Neural crest cell (in vitro differentiated cells): ENCODE measurements around the gene PHLDA2. TPM values are rescaled to one million over a fixed set of nuclear protein-coding genes. Genes with fewer than 3 reads are reported as not detected.

Experiments used
- DNase-seq: peaks from one replicate; pipeline ENCODE4 v3.0.0; 2021; ENCODE audit warnings: low read depth, mixed read lengths, low spot score
- H3K27ac Mint-ChIP-seq: one replicate; pipeline ENCODE4 v1.8.0; 2021; ENCODE audit warnings: mild to moderate bottlenecking, mixed read lengths; ENCODE audit not compliant: unreplicated experiment
- H3K27me3 Mint-ChIP-seq: 2 replicates; pipeline ENCODE4 v1.8.0; 2021; ENCODE audit warnings: low read depth, mild to moderate bottlenecking, mixed read lengths
- H3K36me3 Mint-ChIP-seq: 2 replicates; pipeline ENCODE4 v1.8.0; 2021; ENCODE audit warnings: low read depth, mild to moderate bottlenecking, mixed read lengths
- H3K4me1 Mint-ChIP-seq: 2 replicates; pipeline ENCODE4 v1.8.0; 2021; ENCODE audit warnings: mixed read lengths
- H3K4me3 Mint-ChIP-seq: one replicate; pipeline ENCODE4 v1.8.0; 2021; ENCODE audit warnings: mild to moderate bottlenecking, mixed read lengths
- H3K9me3 Mint-ChIP-seq: 2 replicates; pipeline ENCODE4 v1.8.0; 2021; ENCODE audit warnings: mixed read lengths
- total RNA-seq: library from RNA; stranded (reverse); gene quantifications from 2 replicates; pipeline ENCODE4 v1.2.1, GENCODE V29; 2021
- TF ChIP-seq, protein P1 (sequence below): fragments of 200-600 bp; sonication (generic); conservative IDR thresholded peaks from 2 replicates; pipeline ENCODE4 v1.5.0; 2021; ENCODE audit warnings: antibody characterized with exemption, mild to moderate bottlenecking

Gene PHLDA2
- total RNA-seq, 1 donor from 2014 or later: 1.1 TPM

DNA sequence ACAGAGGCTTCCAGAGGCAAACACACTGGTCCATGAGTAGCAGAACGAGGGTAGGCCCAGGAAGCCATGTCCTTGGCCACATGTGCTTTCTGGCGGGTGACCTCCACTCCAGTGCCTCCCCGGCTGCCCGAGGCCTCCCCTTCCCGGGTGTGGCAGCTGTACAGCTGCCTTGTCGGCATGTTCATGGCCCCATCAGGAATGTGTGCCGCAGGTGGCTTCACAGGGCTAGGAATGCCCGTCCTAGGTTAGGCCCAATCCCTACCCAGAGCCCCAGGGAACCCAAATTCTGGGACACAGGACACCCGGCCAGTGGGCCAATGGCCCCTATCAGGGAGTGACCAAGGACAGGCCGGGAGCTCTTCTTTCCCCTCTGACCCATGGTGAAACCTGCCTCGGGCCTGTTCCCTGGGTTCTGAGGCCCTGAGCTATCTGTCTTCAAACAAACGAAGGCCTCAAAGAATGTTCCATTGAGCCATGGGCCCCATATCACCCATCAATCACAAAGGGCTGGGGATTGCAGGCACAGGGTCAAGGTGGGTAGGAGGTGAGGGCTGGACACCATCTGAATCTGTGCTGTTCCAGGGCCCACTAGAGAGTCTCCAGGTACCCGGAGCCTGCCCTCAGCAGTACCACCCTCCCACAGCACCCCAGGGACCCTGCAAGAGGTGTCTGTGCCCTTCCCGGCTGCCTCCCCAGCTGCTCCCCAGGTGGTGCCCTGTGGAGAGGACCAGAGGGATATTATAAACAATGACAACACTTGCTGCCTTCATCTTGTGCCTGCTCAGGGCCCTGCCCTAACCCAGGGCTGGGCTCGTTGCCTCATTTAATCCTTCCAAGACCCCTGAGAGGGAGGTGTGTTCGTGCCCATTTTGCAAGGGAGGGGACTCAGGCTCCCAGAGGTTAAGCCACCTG, 39.6 kb downstream of the PHLDA2 start:
- peaks cover 3% of the 10 kb centered on the region for H3K27me3 Mint-ChIP-seq
- H3K27ac Mint-ChIP-seq: no peak overlapping the region

DNA sequence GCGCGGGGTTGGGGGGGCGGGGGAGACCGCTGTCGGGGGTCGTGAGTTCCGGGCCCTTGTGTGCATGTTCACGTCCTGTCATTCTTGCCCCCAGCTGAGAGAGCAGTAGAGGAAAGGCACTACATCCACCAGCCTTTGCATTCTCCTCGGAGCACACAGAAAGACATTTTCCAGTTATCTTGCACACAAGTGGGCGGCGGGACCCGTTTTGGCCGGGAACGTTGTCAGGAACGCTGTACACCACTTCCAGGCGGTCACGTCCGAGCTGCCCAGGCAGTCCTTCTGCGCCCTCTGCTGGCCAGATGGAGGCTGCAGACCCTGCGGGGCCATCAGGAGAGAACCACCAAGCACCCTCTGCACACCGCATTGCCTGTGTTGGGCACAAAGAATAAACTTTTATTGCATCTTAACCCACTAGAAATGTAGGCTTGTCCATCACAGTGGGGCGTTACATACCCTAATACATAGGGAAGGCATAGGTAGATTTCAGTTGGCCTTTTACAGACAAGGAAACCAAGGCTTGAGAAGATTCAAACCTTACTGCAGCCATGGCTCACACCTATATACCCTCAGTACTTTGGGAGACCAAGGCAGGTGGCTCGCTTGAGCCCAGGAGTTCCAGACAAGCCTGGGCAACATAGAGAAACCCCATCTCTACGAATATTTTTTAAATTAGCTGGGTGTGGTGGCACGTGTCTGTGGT, 40.8 kb downstream of the PHLDA2 start:
- Mint-ChIP-seq H3K4me1 (peaks cover 25% of the 10 kb centered on the region), H3K27me3 (peaks cover 3% of the 10 kb centered on the region), H3K9me3 (no peaks in the 10 kb centered on the region), H3K27ac (no peak overlapping the region), H3K4me3 (peak overlapping the region; percentile 81), H3K36me3 (no peaks in the 10 kb centered on the region)
- DNase-seq: peak; percentile 99
- TF ChIP-seq, protein P1, sequence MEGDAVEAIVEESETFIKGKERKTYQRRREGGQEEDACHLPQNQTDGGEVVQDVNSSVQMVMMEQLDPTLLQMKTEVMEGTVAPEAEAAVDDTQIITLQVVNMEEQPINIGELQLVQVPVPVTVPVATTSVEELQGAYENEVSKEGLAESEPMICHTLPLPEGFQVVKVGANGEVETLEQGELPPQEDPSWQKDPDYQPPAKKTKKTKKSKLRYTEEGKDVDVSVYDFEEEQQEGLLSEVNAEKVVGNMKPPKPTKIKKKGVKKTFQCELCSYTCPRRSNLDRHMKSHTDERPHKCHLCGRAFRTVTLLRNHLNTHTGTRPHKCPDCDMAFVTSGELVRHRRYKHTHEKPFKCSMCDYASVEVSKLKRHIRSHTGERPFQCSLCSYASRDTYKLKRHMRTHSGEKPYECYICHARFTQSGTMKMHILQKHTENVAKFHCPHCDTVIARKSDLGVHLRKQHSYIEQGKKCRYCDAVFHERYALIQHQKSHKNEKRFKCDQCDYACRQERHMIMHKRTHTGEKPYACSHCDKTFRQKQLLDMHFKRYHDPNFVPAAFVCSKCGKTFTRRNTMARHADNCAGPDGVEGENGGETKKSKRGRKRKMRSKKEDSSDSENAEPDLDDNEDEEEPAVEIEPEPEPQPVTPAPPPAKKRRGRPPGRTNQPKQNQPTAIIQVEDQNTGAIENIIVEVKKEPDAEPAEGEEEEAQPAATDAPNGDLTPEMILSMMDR: peak; percentile 96

More for the DNA sequence above, 39.6 kb downstream of the PHLDA2 start:
- Mint-ChIP-seq H3K4me1 (peaks cover 24% of the 10 kb centered on the region), H3K4me3 (no peak overlapping the region), H3K36me3 (no peaks in the 10 kb centered on the region), H3K9me3 (no peaks in the 10 kb centered on the region)
- TF ChIP-seq, protein P1: no peak
- DNase-seq: no peak

DNA sequence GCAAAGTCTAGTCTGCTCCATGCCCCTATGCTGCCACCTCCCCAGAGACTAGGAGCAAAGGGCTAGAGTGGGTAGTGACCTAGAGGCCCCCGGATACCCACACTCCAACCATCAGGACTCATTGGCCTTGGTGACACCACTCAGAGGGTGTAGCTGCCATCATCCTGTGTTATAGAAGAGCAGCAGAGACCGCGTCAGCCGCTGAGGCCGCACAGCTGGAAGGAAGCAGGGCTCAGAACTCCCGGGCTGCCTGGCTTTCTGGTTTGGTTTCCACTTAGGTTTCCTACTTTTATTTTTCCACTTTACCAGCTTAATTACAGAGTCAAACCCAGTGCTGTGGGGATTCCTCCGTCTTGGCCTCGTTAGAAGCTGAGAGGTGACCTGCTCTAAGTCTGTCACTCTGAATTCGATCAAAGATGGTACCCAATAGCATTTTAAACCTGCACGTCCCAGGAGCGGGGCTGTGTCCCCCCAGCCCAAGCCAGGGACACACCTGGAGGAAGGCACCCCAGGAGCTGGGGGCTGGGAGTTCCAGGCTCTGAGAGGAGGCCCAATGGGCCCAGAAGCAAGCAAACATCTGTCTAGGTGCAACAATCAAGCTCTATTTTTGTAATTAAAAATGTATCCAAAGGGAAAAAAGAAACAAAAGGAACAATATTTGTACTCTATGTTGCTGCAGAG, 41.6 kb downstream of the PHLDA2 start:
- H3K9me3 Mint-ChIP-seq: no peaks in the 10 kb centered on the region
- TF ChIP-seq, protein P1: no peak
- H3K27me3 Mint-ChIP-seq: peaks cover 10% of the 10 kb centered on the region
- H3K36me3 Mint-ChIP-seq: no peaks in the 10 kb centered on the region
- peaks cover 31% of the 10 kb centered on the region for H3K4me1 Mint-ChIP-seq
- H3K27ac Mint-ChIP-seq: no peak overlapping the region
- H3K4me3 Mint-ChIP-seq: peak overlapping the region; percentile 81
- DNase-seq: no peak

DNA sequence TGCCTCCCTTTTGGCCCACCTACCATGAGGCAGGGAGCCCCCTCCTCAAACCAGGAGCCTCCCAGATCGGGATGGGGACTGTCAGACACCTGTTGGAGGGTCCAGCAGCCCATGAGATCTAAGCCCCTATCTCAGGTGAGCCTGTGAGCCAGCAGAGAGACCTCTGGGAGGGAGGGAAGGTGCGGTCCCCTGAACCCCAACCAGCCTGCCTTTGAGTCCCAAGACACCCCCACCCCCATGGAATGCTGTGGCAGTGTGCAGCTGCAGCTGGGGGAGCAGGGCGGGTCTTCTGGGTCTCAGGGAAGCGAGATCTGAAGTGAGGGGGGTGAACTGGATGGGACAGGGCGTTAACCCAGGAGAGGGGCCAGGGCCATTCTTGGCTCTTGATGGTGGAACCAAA, 42.3 kb downstream of the PHLDA2 start:
- TF ChIP-seq, protein P1: no peak
- no peak for DNase-seq
- H3K27me3 Mint-ChIP-seq: peaks cover 12% of the 10 kb centered on the region
- no peaks in the 10 kb centered on the region for H3K9me3 Mint-ChIP-seq
- peak overlapping the region; percentile 29 for H3K27ac Mint-ChIP-seq
- H3K36me3 Mint-ChIP-seq: no peaks in the 10 kb centered on the region
- H3K4me1 Mint-ChIP-seq: peaks cover 37% of the 10 kb centered on the region
- peak overlapping the region; percentile 81 for H3K4me3 Mint-ChIP-seq

DNA sequence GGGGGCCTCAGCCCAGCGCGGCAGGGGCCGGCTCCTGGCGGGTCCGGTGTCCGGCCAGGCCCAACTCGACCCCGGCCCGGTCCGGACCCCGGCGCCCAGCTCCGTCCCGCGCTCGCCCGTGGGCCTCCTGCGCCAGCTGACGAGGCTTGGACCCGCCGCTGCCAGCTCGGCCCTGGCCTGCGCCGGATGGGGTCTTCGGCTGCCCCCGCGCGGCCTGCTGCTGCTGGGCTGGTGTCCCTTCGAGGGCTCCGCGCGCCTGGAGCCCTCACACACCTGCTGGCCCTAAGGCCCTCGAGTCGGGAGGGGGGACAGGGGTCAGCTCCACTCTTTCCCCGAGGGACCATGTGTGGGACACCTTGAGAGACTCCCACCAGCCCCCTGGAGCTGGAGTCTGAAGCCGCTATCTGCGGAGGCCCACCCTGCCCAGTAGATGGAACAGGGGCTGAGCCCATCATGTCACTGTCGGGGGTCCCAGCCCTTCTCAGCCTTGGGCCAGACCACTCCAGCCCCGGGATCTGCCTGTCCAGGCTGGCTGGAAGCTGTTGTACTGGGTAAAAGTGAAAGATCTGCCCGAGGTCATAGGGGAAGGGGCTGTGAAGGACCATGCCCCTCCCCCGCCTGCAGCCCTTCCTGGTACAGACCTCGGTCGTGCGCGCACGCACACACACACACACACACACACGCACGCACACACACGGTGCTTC, 42.9 kb downstream of the PHLDA2 start:
- Mint-ChIP-seq H3K27ac (peak overlapping the region; percentile 29), H3K36me3 (no peaks in the 10 kb centered on the region), H3K9me3 (no peaks in the 10 kb centered on the region), H3K4me3 (peak overlapping the region; percentile 76), H3K27me3 (peaks cover 14% of the 10 kb centered on the region), H3K4me1 (peaks cover 34% of the 10 kb centered on the region)
- peak; percentile 63 for DNase-seq
- TF ChIP-seq, protein P1: peak; percentile 37
